Suppressor macrophage treated with lipopolysaccharide for 4 hours (primary cell): Measurements from ENCODE around the gene ALKBH1.
A peak's percentile ranks its signal among the peaks of the same experiment; 100 is the strongest.
"Not testable (repeated sequence)": the region's sequence is repeated elsewhere in the genome, so short reads cannot be mapped to it uniquely, and the experiment has no call there.

ENCODE experiments used
- DNase-seq: peaks from one replicate; pipeline ENCODE4 v3.0.0-alpha.2; 2020

ALKBH1 gene

GRCh38 chr14:77667331-77667730, 40.5 kb downstream of the ALKBH1 start:
- DNase-seq = peak; percentile 36

DNA sequence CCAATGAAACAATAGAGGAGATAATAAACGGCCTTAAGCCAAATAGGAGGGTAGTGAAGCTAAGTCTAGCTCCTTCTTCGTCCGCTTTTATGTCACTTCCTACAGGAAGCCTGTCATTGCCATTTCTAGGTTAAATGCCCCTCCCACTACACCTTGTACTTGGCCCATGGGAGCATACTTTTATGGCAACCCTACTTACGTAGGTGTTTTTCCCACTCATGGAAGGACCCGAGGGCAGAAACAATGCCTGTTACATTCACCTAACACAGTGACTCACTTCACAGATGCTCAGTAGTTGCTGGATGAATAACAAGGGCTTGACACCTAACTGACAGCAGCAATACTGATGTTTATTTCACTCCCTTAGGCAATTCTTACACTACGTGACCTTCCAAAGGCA, 44.5 kb downstream of the ALKBH1 start:
- DNase-seq = no peak

DNA sequence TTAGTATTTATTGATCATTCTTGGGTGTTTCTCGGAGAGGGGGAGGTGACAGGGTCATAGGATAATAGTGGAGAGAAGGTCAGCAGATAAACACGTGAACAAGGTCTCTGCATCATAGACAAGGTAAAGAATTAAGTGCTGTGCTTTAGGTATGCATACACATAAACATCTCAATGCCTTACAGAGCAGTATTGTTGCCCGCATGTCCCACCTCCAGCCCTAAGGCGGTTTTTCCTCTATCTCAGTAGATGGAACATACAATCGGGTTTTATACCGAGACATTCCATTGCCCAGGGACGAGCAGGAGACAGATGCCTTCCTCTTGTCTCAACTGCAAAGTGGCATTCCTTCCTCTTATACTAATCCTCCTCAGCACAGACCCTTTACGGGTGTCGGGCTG, 46.3 kb downstream of the ALKBH1 start:
- DNase-seq = not testable (repeated sequence)

GRCh38 chr14:77660754-77661153, 47.1 kb downstream of the ALKBH1 start:
- DNase-seq = no peak

DNA sequence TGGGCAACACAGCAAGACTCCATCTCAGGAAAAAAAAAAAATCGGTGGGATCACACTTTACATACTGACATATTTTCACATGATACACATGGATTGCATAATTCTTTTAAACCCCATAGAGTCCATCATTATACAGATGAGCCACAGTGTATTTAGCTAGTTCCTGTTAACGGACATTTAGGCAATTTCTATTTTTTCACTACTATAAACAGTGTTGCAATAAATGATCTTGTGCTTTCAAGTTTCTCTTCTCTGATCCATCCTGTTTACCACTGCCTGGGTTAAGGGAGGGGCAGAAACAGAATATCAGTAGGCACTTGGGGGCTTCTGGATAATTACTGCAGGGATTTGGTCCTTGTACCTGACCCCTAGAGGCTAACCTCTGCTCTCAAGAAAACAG, 48.0 kb downstream of the ALKBH1 start:
- peak; percentile 89 for DNase-seq

DNA sequence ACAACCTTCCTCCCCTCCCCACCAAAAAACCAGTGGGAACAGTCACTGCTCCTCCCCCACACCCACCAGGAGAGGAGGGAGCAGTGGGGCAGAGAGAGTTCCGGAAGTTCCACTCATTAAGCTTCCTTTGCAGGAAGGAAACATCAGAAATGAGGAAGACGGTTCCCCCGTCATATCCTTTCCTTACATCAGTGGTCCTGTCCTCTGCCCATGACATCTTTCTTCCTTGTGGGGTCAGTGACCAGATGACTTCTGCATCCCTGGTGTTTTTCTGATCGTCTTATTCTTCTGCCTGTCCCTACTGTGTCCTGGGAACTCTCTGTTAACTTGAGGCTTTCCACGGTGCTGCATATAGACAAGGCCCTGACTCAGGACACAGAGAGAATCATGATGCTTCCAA, 50.5 kb downstream of the ALKBH1 start:
- DNase-seq = peak; percentile 75

- DNase-seq = no peak
Measured at GRCh38 chr14:77654001-77654441, 53.8 kb downstream of the ALKBH1 start.

GRCh38 chr14:77649326-77649725, 58.5 kb downstream of the ALKBH1 start:
- no peak for DNase-seq

DNA sequence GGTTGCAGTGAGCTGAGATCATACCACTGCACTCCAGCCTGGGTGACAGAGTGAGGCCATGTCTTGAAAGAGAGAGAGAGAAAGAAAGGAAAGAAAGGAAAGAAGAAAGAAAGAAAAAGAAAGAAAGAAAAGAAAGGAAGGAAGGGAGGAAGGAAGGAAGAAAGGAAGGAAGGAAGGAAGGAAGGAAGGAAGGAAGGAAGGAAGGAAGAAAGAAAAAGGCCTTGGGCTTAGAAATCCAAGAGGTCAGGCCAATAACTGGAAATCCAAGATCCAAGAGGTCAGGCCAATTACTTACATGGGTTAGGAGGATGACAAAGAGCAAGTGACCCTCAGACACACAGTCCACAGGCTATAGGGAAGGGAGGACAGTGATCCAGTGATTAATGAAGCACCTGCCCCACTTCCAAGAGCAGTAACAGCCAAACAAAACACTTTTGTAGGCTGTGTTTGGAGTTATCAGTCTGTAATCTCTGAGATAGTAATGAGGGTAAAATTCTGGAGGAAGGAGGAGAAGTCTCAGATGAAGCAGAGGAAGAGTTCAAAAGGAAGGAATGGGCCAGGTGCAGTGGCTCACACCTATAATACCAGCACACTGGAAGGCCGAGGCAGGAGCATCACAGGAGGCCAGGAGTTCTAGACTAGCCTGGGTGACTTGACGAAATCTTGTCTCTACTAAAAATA, 59.2 kb downstream of the ALKBH1 start:
- no peak for DNase-seq

DNA sequence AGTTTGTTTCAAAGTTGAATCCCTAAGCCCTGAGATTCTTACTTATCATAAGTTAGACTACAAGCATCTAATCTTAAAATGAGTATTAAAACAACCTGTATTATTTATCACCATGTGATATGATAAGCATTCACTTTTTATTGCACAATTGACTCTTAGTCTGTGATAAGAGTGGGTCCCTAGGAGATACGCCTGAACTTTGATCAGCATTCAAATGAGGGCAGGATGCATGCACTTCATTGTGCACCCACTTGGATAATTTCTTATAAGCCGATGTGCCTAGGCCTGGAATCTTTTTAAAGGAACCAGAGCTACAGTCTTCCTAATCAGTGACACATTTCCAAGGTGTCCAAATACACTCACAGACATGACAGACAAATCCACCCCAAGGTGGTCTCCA, 60.0 kb downstream of the ALKBH1 start:
- no peak for DNase-seq

GRCh38 chr14:77646907-77647306, 60.9 kb downstream of the ALKBH1 start:
- no peak for DNase-seq

DNA sequence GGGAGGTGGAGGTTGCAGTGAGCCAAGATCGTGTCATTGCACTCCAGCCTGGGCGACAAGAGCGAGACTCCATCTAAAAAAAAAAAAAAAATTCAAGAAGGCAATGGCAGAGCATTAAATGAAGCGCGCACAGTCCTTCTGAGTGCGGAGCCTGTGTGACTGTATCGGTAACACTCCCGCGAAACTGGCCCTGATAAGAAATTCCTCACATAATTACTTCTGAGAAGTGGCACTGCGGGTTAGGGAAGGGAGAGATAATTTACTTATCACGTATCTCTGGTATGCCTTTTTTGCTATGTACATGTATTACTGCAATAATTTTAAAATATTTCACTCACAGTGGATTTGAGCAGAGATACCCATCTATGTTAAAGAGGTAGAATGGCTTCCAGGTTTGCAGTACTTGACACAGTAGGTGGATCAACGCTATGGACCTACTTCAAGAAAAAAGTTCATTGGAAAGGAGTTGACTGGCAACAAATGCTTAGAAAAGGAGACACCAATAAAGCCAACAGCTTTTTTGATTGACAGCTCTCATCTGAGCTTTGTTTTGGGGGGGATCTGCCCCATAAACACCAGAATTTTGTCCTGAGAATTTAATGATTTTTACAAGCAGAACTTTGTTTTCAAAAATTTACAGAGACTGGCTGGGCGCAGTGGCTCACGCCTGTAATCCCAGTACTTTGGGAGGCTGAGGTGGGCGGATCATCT, 62.1 kb downstream of the ALKBH1 start:
- no peak for DNase-seq

- no peak for DNase-seq
Measured at GRCh38 chr14:77642407-77642806, 65.4 kb downstream of the ALKBH1 start.

DNA sequence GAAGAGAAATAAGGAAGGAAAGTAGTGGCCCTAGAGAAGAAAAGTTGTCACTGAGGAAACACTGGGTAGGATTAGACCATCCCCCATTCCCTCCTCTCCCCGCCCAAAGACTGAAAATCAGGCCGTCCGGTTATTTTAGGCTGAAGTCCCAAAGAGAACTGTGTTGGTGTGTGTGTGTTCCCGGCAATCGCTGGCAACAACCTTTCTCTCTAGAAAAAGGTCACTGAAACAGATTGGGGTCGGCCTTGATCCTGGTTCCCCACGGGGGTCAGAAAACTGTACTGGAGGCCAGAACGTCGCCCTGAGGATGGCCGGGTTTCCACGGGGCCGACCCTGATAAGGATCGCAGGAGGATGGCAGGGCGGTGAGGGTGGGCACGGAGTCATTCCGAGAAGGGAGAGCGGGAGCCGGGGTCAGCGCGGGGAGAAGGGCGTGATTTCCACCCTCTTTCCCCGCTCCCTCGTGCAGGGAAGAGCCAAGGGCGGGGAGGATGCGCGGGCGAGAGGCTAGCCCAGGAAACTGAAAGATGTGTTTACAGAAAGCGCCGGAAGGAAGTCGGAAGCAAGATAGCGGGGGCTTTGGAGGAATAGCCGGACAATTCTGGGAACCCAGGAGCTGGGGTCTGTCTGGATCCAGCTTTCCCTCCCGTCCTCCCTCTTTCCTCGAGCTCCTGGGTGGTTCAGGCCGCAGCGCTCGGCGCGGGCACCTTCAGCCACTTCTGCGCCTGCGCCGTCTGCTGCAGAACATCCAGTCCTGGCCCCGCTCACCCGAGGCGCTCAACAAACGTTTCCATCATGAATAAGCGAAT, 66.1 kb downstream of the ALKBH1 start:
- peak; percentile 78 for DNase-seq

DNA sequence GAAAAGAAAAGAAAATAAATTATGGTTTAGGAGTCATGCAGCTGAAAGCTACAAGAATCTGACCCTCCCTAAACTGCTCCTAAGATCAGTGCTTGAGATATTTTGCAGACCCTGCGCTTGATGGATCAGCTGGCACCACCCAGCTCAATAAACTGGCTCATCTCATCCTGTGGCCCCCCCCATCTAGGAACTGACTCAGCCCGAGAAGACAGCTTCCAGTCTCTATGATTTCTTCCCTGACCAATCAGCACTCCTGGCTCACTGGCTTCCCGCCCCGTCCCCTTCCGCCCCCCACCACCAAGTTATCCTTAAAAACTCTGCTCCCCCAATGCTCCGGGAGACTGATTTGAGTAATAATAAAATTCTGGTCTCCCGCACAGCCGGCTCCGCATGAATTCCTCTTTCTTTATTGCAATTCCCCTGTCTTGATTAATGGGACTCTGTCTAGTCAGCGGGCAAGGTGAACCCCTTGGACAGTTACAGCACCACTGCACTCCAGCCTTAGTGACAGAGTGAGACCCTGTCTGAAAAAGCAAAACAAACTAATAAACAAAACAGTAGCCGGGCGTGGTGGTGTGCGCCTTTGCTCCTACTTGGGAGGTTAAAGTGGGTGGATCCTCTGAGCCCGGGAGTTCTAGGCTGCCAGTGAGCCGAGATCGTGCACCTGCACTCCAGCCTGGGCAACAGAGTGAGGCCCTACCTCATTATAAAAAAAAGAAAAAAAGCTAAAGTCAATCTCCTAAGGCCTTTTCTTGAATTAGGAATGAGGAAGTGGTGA, 66.9 kb downstream of the ALKBH1 start:
- DNase-seq = peak; percentile 46

DNA sequence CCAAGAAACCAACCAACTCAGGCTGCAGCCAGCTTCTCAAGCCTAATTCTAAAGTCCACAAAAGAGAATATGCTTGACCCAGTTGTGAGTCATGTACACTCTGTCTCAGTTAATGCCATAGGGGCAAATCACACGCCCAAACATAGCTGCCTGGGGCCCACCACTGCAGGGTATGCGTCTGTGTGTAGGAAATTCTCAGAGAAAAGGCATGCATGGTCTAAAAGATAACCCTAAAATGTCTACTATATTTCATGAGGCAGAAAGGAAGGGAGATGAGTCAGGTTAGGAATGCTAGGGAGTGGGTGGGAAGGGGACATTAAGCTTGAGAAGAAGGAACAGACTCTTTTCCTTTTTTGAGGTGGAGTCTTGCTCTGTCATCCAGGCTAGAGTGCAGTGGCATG, 69.1 kb downstream of the ALKBH1 start:
- peak; percentile 43 for DNase-seq

- DNase-seq = not testable (repeated sequence)
Measured at GRCh38 chr14:77635869-77636268, 72.0 kb downstream of the ALKBH1 start.

DNA sequence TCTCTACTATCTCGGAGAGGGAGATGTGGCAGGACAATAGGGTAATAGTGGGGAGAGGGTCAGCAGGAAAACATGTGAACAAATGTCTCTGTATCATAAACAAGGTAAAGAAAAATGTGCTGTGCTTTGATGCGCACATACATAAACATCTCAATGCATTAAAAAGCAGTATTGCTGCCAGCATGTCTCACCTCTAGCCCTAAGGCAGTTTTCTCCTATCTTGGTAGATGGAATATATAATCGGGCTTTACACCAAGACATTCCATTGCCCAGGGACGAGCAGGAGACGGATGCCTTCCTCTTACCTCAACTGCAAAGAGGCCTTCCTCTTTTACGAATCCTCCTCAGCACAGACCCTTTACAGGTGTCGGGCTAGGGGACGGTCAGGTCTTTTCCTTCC, 72.4 kb downstream of the ALKBH1 start:
- DNase-seq = not testable (repeated sequence)

- DNase-seq = no peak
Measured at GRCh38 chr14:77630111-77630510, 77.7 kb downstream of the ALKBH1 start.

DNA sequence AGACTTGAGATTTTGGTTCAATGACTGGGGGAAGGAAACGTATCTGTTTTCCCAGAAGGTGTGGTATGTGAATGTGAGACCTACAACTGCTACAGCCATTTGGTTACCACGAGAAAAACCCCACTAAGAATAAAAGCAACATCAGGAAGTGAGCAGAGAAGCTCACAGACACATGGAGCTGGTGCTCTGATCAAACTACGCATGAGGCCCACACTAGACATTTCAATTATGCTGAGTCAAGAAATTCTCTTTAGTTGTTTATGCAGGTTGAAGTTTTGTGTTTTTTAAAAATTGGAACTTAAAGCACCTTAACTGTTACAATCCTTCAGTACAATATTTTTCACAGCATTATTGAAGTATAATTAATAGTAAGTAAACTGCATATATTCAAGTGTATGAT, 82.5 kb downstream of the ALKBH1 start:
- DNase-seq = no peak

DNA sequence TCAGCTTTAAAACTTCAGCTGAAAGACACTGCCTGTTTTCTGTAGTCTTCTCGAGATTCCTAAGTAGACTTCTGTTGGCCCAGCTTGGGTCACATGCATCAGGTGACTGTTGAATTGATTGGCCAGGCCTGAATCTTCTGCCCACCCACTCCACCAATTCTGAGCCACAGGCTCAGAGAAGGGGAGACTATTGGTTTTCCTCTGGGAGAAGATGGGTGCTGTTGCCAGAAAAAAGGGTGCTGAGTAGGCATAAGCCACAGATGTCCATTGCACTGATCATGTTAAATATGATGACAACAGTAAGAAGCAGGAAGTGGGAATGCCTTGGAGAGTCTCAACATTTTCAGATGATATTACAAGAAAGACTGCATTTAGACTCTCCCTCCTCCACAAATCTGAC, 84.6 kb downstream of the ALKBH1 start:
- peak; percentile 27 for DNase-seq
